H9 (cell line): ENCODE data around the gene CLMP. TPM values are rescaled to one million over a fixed set of nuclear protein-coding genes. Genes with fewer than 3 reads are reported as not detected.

Source experiments
- DNase-seq: peaks from one replicate; pipeline ENCODE4 v3.0.0-alpha.2; 2017
- H2AFZ ChIP-seq: one replicate; pipeline ENCODE4 v1.6.1; 2013; ENCODE audit warnings: mild to moderate bottlenecking, low read length, control low read depth, moderate library complexity
- H2AK5ac ChIP-seq: 2 replicates; pipeline ENCODE4 v1.6.1; 2013; ENCODE audit warnings: low read length, control low read depth, mixed read lengths; ENCODE audit not compliant: insufficient read length
- H2BK120ac ChIP-seq: one replicate; pipeline ENCODE4 v1.6.1; 2013; ENCODE audit warnings: low read depth, mild to moderate bottlenecking, low read length, control low read depth, inconsistent platforms; ENCODE audit not compliant: poor library complexity, severe bottlenecking
- H2BK12ac ChIP-seq: 2 replicates; pipeline ENCODE4 v1.6.1; 2013; ENCODE audit warnings: low read length, control low read depth, mixed read lengths, low read depth; ENCODE audit not compliant: insufficient read length
- H2BK15ac ChIP-seq: 2 replicates; pipeline ENCODE4 v1.6.1; 2013; ENCODE audit warnings: low read depth, low read length, control low read depth
- H2BK20ac ChIP-seq: one replicate; pipeline ENCODE4 v1.6.1; 2013; ENCODE audit warnings: low read depth, mild to moderate bottlenecking, low read length, control low read depth, inconsistent platforms; ENCODE audit not compliant: poor library complexity, severe bottlenecking
- H2BK5ac ChIP-seq: 2 replicates; pipeline ENCODE4 v1.6.1; 2013; ENCODE audit warnings: low read length, control low read depth, mixed read lengths; ENCODE audit not compliant: insufficient read length
- H3K14ac ChIP-seq: 2 replicates; pipeline ENCODE4 v1.6.1; 2013; ENCODE audit warnings: low read length, control low read depth; ENCODE audit not compliant: insufficient read depth
- H3K18ac ChIP-seq: 2 replicates; pipeline ENCODE4 v1.6.1; 2013; ENCODE audit warnings: low read depth, mild to moderate bottlenecking, mixed read lengths, low read length, control low read depth; ENCODE audit not compliant: insufficient read length
- H3K23ac ChIP-seq: 2 replicates; pipeline ENCODE4 v1.6.1; 2013; ENCODE audit warnings: low read length, control low read depth, mixed read lengths, low read depth; ENCODE audit not compliant: insufficient read length
- H3K23me2 ChIP-seq: 2 replicates; pipeline ENCODE4 v1.6.1; 2013; ENCODE audit warnings: low read depth, mild to moderate bottlenecking, mixed read lengths, low read length, control low read depth; ENCODE audit not compliant: insufficient read length, poor library complexity, severe bottlenecking
- H3K27ac ChIP-seq: 2 replicates; pipeline ENCODE4 v1.5.1; 2013; ENCODE audit warnings: low read length, control low read depth, mixed read lengths, low read depth; ENCODE audit not compliant: insufficient read length
- H3K27me3 ChIP-seq: 2 replicates; pipeline ENCODE4 v1.6.1; 2013; ENCODE audit warnings: low read length, control low read depth, inconsistent platforms; ENCODE audit not compliant: insufficient read depth
- H3K4ac ChIP-seq: 2 replicates; pipeline ENCODE4 v1.6.1; 2013; ENCODE audit warnings: low read depth, mild to moderate bottlenecking, control low read depth, inconsistent platforms, low read length, moderate library complexity
- H3K4me1 ChIP-seq: 2 replicates; pipeline ENCODE4 v1.6.1; 2013; ENCODE audit warnings: low read length, control low read depth, inconsistent platforms; ENCODE audit not compliant: insufficient read depth
- H3K4me2 ChIP-seq: 2 replicates; pipeline ENCODE4 v1.6.1; 2013; ENCODE audit warnings: low read length, control low read depth, mixed read lengths; ENCODE audit not compliant: insufficient read length, insufficient read depth
- H3K56ac ChIP-seq: 2 replicates; pipeline ENCODE4 v1.6.1; 2013; ENCODE audit warnings: low read depth, mild to moderate bottlenecking, mixed read lengths, low read length, control low read depth; ENCODE audit not compliant: insufficient read length
- H3K79me1 ChIP-seq: 2 replicates; pipeline ENCODE4 v1.6.1; 2013; ENCODE audit warnings: low read depth, mild to moderate bottlenecking, moderate library complexity, low read length, control low read depth, inconsistent platforms; ENCODE audit not compliant: insufficient read depth, poor library complexity, severe bottlenecking
- H3K79me2 ChIP-seq: 2 replicates; pipeline ENCODE4 v1.6.1; 2013; ENCODE audit warnings: low read length, control low read depth, inconsistent platforms; ENCODE audit not compliant: insufficient read depth
- H3K9ac ChIP-seq: 2 replicates; pipeline ENCODE4 v1.6.1; 2013; ENCODE audit warnings: low read length, control low read depth, mixed read lengths; ENCODE audit not compliant: insufficient read length; ENCODE audit errors: extremely low read depth
- H3K9me3 ChIP-seq: one replicate; pipeline ENCODE4 v1.6.1; 2013; ENCODE audit warnings: low read depth, low read length, inconsistent platforms; ENCODE audit not compliant: control insufficient read depth
- H3T11ph ChIP-seq: one replicate; pipeline ENCODE4 v1.6.1; 2013; ENCODE audit warnings: mild to moderate bottlenecking, low read length, control low read depth, inconsistent platforms
- H4K20me1 ChIP-seq: one replicate; pipeline ENCODE4 v1.6.1; 2013; ENCODE audit not compliant: control insufficient read depth, insufficient read length, insufficient read depth
- H4K5ac ChIP-seq: 2 replicates; pipeline ENCODE4 v1.6.1; 2013; ENCODE audit warnings: low read depth, mild to moderate bottlenecking, mixed read lengths, low read length, control low read depth; ENCODE audit not compliant: insufficient read length
- H4K8ac ChIP-seq: replicated peaks from 2 replicates; pipeline ENCODE4 v1.6.1; 2013; ENCODE audit warnings: low read length, control low read depth, mixed read lengths, low read depth; ENCODE audit not compliant: insufficient read length
- H4K91ac ChIP-seq: 2 replicates; pipeline ENCODE4 v1.6.1; 2013; ENCODE audit warnings: low read depth, mild to moderate bottlenecking, moderate library complexity, mixed read lengths, low read length, control low read depth; ENCODE audit not compliant: insufficient read length
- H3K27ac Mint-ChIP-seq, 3 experiments: 2 replicates in 2 of 3; 3 replicates in 1 of 3; pipeline ENCODE4 v1.8.0; 2020 to 2021; ENCODE audit warnings: mixed read lengths in 3 of 3, mild to moderate bottlenecking in 1 of 3, moderate library complexity in 1 of 3
- H3K27me3 Mint-ChIP-seq: 2 replicates; pipeline ENCODE4 v1.8.0; 2021; ENCODE audit warnings: low read depth, mild to moderate bottlenecking, moderate library complexity, mixed read lengths
- H3K36me3 Mint-ChIP-seq, 3 experiments: 2 replicates in 2 of 3; 3 replicates in 1 of 3; pipeline ENCODE4 v1.8.0; 2020 to 2021; ENCODE audit warnings: low read depth in 3 of 3, mixed read lengths in 3 of 3; ENCODE audit not compliant: insufficient read depth in 1 of 3
- H3K4me1 Mint-ChIP-seq, 2 experiments: 2 replicates each; pipeline ENCODE4 v1.8.0; 2020; ENCODE audit warnings: mixed read lengths in 2 of 2
- H3K4me3 Mint-ChIP-seq, 2 experiments: 2 replicates in 1 of 2; 3 replicates in 1 of 2; pipeline ENCODE4 v1.8.0; 2020 to 2021; ENCODE audit warnings: mild to moderate bottlenecking in 2 of 2, mixed read lengths in 2 of 2, moderate library complexity in 1 of 2
- H3K9me3 Mint-ChIP-seq, 2 experiments: 2 replicates in 1 of 2; 3 replicates in 1 of 2; pipeline ENCODE4 v1.8.0; 2020; ENCODE audit warnings: mild to moderate bottlenecking in 2 of 2, mixed read lengths in 2 of 2, moderate library complexity in 1 of 2
- WGBS: extraction: QIAGEN DNeasy Blood & Tissue Kit; methylation state at CpG from one replicate; pipeline ENCODE4 v1.1.7; 2013; ENCODE audit warnings: missing lambda C conversion rate, low lambda C conversion rate, mixed read lengths; ENCODE audit not compliant: insufficient read length; ENCODE audit errors: extremely low coverage; 5-methylcytosine and 5-hydroxymethylcytosine counted together
- total RNA-seq: library from RNA; stranded (reverse); gene quantifications from 2 replicates; pipeline ENCODE4 v1.2.1, GENCODE V29; 2021
- TF ChIP-seq, protein P1 (sequence below): fragments of 200-600 bp; sonication (generic); conservative IDR thresholded peaks from 3 replicates; pipeline ENCODE4 v1.8.0; 2021; ENCODE audit warnings: antibody characterized with exemption, mild to moderate bottlenecking

The CLMP gene
- total RNA-seq, 1 experiment from 2014 or later, result 13.8 TPM

DNA sequence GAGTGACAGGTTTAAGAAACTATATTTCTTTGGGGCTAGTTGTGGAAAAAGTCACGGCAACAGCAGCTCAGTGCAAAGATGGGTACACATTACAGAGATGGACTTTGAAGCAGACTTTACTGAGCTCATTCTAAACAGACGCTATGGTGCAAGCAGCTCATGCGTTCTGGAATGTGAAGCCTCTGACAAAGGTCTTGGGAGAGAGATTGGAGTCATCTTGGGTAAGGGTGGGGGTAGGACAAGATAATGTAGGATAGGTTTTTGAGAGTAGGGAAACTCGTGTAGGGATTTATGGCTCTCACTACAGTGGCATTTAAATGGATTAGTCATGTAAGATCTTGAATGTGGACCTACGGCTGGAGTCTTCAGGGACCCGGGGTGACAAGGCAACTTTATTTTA, 36.2 kb upstream of the CLMP start:
- Histone ChIP-seq H2AFZ (no peak overlapping the region), H3K14ac (no peak overlapping the region), H4K5ac (no peak overlapping the region), H2BK15ac (no peak overlapping the region), H3K27ac (no peak overlapping the region), H2BK20ac (no peak overlapping the region), H4K8ac (no peak overlapping the region), H2AK5ac (no peak overlapping the region), H2BK120ac (no peak overlapping the region), H3K18ac (no peak overlapping the region), H3K79me2 (no peaks in the 10 kb centered on the region), H3K9ac (no peak overlapping the region), H2BK12ac (no peak overlapping the region), H3T11ph (no peak overlapping the region), H4K20me1 (no peaks in the 10 kb centered on the region), H4K91ac (no peak overlapping the region), H2BK5ac (no peak overlapping the region), H3K23me2 (no peaks in the 10 kb centered on the region), H3K79me1 (no peaks in the 10 kb centered on the region), H3K23ac (no peak overlapping the region), H3K27me3 (no peaks in the 10 kb centered on the region), H3K9me3 (no peaks in the 10 kb centered on the region), H3K4me1 (peaks cover 7% of the 10 kb centered on the region; the same call in 1 of the 2 replicates), H3K56ac (no peak overlapping the region), H3K4me2 (no peak overlapping the region), H3K4ac (no peak overlapping the region)
- Mint-ChIP-seq H3K9me3 (no peaks in the 10 kb centered on the region), H3K36me3 (no peaks in the 10 kb centered on the region), H3K27me3 (no peaks in the 10 kb centered on the region; the same call in 1 of the 2 replicates), H3K4me1 (peaks cover 15 to 17% of the 10 kb centered on the region in 2 experiments), H3K27ac (no peak overlapping the region; a peak in 2 of 7 replicates), H3K4me3 (no peak overlapping the region)
- TF ChIP-seq, protein P1, sequence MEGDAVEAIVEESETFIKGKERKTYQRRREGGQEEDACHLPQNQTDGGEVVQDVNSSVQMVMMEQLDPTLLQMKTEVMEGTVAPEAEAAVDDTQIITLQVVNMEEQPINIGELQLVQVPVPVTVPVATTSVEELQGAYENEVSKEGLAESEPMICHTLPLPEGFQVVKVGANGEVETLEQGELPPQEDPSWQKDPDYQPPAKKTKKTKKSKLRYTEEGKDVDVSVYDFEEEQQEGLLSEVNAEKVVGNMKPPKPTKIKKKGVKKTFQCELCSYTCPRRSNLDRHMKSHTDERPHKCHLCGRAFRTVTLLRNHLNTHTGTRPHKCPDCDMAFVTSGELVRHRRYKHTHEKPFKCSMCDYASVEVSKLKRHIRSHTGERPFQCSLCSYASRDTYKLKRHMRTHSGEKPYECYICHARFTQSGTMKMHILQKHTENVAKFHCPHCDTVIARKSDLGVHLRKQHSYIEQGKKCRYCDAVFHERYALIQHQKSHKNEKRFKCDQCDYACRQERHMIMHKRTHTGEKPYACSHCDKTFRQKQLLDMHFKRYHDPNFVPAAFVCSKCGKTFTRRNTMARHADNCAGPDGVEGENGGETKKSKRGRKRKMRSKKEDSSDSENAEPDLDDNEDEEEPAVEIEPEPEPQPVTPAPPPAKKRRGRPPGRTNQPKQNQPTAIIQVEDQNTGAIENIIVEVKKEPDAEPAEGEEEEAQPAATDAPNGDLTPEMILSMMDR, result no peak
- WGBS, result no CpG with 5 or more reads among the region's 6 CpGs
- DNase-seq, result no peak
